ENCODE results near the gene LOX.

DNA sequence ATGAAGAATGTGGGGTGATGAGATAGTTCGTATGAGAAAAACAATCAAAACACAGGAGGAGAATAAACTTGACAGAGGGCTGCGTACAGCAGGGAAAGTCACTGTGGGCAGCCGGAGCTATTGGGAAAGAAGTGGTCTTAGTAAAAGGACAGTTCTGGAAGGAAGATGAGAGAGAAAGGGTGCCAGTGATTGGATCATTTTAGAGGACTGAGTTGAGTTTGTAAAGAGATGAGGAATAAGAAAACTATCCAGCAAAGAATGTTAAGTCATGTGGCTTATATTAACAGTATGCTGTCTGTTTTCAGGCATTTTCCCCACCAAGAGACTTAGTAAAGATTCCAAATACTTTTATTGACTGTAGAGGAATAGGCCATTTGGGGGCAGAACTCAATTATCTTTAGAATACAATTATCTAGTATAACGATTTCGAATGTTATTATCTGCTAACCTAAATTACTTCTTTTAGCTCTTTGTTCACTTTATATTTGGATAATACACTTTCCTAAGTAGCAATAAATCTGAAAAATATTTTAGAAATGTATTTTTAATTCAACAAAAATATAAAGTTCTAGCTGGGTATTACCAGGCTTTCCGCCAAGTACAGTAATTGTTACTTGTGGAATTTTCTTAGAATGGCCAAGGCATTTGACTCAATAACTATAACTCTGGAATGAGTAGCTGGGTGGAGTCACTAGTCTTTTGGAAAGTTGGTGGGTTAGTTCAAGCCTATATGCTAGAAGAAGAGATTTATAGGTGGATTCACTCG is 15.5 kb upstream of the LOX start:
- TF ChIP-seq, protein P1, sequence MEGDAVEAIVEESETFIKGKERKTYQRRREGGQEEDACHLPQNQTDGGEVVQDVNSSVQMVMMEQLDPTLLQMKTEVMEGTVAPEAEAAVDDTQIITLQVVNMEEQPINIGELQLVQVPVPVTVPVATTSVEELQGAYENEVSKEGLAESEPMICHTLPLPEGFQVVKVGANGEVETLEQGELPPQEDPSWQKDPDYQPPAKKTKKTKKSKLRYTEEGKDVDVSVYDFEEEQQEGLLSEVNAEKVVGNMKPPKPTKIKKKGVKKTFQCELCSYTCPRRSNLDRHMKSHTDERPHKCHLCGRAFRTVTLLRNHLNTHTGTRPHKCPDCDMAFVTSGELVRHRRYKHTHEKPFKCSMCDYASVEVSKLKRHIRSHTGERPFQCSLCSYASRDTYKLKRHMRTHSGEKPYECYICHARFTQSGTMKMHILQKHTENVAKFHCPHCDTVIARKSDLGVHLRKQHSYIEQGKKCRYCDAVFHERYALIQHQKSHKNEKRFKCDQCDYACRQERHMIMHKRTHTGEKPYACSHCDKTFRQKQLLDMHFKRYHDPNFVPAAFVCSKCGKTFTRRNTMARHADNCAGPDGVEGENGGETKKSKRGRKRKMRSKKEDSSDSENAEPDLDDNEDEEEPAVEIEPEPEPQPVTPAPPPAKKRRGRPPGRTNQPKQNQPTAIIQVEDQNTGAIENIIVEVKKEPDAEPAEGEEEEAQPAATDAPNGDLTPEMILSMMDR (IDR thresholded peaks at IDR 0.05): no peak
- no peak for TF ChIP-seq POLR2A (IDR thresholded peaks at IDR 0.05)
